Activated T-cell treated with anti-CD3 and anti-CD28 coated beads, Interleukin-2, amount 50 U/mL, for 72 hours (primary cell): Measurements from ENCODE around the gene GABRA5. TPM values are rescaled to one million over a fixed set of nuclear protein-coding genes. Genes with fewer than 3 reads are reported as not detected.

ENCODE experiments used
- ATAC-seq, 2 donors: fragments of 150-1000 bp; cut with Tn5 transposase; replicated peaks in 1 of 2; 2 replicates each; pipeline ENCODE4 v1.10.0; 2021; ENCODE audit warnings: moderate library complexity in 2 of 2, mild to moderate bottlenecking in 1 of 2
- DNase-seq, 2 donors: peaks; one replicate each; pipeline ENCODE4 v3.0.0; 2021 to 2022; ENCODE audit warnings: mixed read lengths in 1 of 2
- H3K27ac Mint-ChIP-seq: one replicate; pipeline ENCODE4 v1.8.0; 2022; ENCODE audit warnings: mild to moderate bottlenecking, moderate library complexity, mixed read lengths
- H3K27me3 Mint-ChIP-seq: one replicate; pipeline ENCODE4 v1.8.0; 2022; ENCODE audit warnings: low read depth, mixed read lengths
- H3K36me3 Mint-ChIP-seq, 2 donors: one replicate each; pipeline ENCODE4 v1.8.0; 2022; ENCODE audit warnings: mixed read lengths in 2 of 2, mild to moderate bottlenecking in 1 of 2; ENCODE audit not compliant: insufficient read depth in 2 of 2
- H3K4me1 Mint-ChIP-seq: one replicate; pipeline ENCODE4 v1.8.0; 2022; ENCODE audit warnings: low read depth, mixed read lengths
- H3K4me3 Mint-ChIP-seq, 2 donors: one replicate each; pipeline ENCODE4 v1.8.0; 2022; ENCODE audit warnings: mild to moderate bottlenecking in 2 of 2, mixed read lengths in 2 of 2, moderate library complexity in 2 of 2
- H3K9me3 Mint-ChIP-seq, 2 donors: one replicate each; pipeline ENCODE4 v1.8.0; 2022; ENCODE audit warnings: mixed read lengths in 2 of 2
- total RNA-seq, 2 donors: library from RNA; stranded (reverse); gene quantifications; one replicate each; pipeline ENCODE4 v1.2.3, GENCODE V29; 2022

GABRA5 gene
- total RNA-seq, 2 donors from 2014 or later = not detected

DNA sequence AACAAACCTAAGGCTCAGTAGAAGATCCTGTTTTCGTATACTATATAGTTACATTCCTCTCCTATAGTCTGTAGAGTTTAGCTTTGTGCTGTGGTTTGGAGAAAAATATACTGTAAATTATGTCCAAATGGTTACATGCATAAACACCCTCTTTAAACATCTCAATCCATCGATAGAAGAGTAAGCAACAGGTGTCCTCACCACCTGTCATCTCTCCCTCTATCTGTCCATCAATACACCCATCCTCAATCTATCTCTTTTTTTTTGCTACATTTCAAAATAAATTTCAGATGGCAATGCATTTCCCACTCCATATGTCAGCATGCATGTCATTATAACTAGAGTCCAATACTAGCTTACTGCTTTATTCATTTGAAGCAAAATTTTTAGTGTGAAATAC, 83.1 kb downstream of the GABRA5 start:
- DNase-seq = no peak
- no peak for ATAC-seq
- Mint-ChIP-seq H3K27ac (no peak overlapping the region), H3K27me3 (no peaks in the 10 kb centered on the region), H3K4me3 (no peak overlapping the region), H3K4me1 (no peaks in the 10 kb centered on the region), H3K9me3 (peaks cover 10 to 13% of the 10 kb centered on the region in 2 donors), H3K36me3 (peaks cover 0 to 1% of the 10 kb centered on the region in 2 donors)

DNA sequence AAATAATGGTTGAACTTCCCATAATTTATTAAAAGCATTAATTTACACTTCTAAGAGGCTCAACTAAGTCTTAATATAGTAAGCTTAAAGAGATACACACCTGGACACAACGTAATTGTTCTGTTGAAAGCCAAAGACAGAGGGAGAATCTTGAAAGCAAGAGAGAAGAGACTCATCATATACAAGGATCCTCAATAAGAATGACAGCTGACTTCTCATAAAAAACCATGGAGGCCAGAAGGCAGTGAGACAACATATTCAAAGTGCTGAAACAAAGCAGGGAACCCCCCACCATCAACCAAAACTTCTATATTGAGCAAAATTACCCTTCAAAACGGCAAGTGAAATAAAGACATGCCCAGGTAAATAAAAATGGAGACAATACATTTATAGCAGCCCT, 87.5 kb downstream of the GABRA5 start:
- Mint-ChIP-seq H3K27me3 (no peaks in the 10 kb centered on the region), H3K36me3 (peaks cover 0 to 1% of the 10 kb centered on the region in 2 donors), H3K27ac (no peak overlapping the region), H3K9me3 (peaks cover 10 to 12% of the 10 kb centered on the region in 2 donors), H3K4me3 (no peak overlapping the region), H3K4me1 (no peaks in the 10 kb centered on the region)
- ATAC-seq (no peak), DNase-seq (no peak)

GRCh38 chr15:26967719-26968269, 100.9 kb downstream of the GABRA5 start:
- H3K9me3 Mint-ChIP-seq = no peaks in the 10 kb centered on the region

DNA sequence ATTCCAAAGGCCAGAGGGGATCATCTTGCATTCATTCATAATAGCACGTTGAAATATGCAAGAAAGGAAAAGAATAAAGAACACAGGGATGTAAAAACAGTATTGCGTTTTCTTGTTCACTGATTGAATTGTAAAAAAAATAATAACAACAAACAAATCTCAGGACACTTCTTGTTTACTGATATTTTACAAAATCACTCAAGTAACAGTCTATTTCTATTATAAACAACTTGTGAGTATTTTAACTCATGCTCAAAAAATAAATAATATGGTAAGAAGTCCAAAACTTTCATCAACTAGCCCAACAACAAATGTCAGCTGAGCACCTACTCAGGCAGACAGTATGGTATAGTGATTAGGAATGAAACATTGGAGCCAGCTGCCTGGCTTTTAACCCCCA, 101.9 kb downstream of the GABRA5 start:
- H3K9me3 Mint-ChIP-seq = no peaks in the 10 kb centered on the region
- no peak for DNase-seq
- peaks cover 12% of the 10 kb centered on the region for H3K27me3 Mint-ChIP-seq
- no peaks in the 10 kb centered on the region for H3K36me3 Mint-ChIP-seq
- H3K4me3 Mint-ChIP-seq = no peak overlapping the region
- no peak for ATAC-seq
- H3K27ac Mint-ChIP-seq = no peak overlapping the region
- no peaks in the 10 kb centered on the region for H3K4me1 Mint-ChIP-seq

More at GRCh38 chr15:26967719-26968269, 100.9 kb downstream of the GABRA5 start:
- DNase-seq (no peak), ATAC-seq (no peak)
- Mint-ChIP-seq H3K27me3 (peaks cover 12% of the 10 kb centered on the region), H3K36me3 (no peaks in the 10 kb centered on the region), H3K27ac (no peak overlapping the region), H3K4me1 (no peaks in the 10 kb centered on the region), H3K4me3 (no peak overlapping the region)

DNA sequence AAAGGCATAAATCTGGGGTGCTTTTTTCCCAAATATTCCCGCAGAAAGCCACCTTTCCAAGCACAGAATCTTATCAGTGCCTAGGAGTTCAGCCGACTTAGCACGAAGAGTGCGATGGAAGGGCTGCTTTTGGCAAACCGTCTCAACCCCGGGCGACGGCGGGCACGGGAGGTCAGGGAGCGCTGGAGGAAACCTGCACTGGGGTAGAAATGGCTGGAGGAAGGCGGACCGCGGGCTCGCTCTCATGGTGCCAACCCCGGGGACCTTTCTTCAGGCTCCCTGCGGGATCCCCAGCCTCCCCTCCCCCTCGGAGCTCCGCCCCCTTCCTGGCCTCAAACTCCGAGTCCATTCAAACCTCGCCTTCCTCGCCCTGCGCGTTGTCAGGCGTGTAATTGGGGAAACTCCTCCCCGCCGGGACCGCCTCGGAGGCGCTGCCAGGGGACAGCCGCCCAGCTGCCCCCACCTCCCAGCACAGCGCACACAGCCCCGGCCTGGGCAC, 103.9 kb downstream of the GABRA5 start, which contains the start of gene GABRG3:
GABRG3 (plus strand) TSS at position 470 of the 499 bp plus-strand sequence.
- DNase-seq (no peak), ATAC-seq (no peak)
- no peak within 1 kb of the TSS for H3K27ac Mint-ChIP-seq
- no peaks in the 10 kb centered on the region for H3K36me3 Mint-ChIP-seq
- no peaks in the 10 kb centered on the region for H3K9me3 Mint-ChIP-seq
- no peaks in the 10 kb centered on the region for H3K4me1 Mint-ChIP-seq
- H3K4me3 Mint-ChIP-seq = no peak within 1 kb of the TSS
- H3K27me3 Mint-ChIP-seq = peaks cover 12% of the 10 kb centered on the region

- DNase-seq (no peak), ATAC-seq (no peak)
- peaks cover 12% of the 10 kb centered on the region for H3K27me3 Mint-ChIP-seq
- H3K9me3 Mint-ChIP-seq = no peaks in the 10 kb centered on the region
- H3K36me3 Mint-ChIP-seq = no peaks in the 10 kb centered on the region
- no peak overlapping the region for H3K27ac Mint-ChIP-seq
- no peak overlapping the region for H3K4me3 Mint-ChIP-seq
- no peaks in the 10 kb centered on the region for H3K4me1 Mint-ChIP-seq
Observed at GRCh38 chr15:26971271-26972018, 104.6 kb downstream of the GABRA5 start.

DNA sequence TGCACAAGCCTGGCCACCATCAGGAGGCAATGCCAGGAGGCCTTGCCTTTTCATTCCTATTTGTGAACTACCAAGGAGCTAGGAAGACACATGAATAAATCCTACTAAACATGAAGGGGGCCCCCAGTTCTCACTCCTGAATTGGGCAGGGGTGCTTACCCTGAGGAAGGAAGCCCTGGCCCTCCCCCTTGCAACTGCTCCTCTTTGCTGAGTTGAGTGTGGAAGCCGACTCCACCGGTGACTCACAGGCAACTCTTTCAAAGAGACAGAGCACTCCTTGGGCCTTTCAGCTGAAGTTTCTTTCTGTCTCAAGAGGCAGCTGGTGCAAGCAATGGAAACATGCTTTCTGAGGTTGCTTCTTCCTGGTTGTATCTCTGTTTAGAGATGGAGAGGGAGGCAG, 105.8 kb downstream of the GABRA5 start:
- H3K4me3 Mint-ChIP-seq = no peak overlapping the region
- H3K27me3 Mint-ChIP-seq = peaks cover 12% of the 10 kb centered on the region
- no peak for DNase-seq
- H3K4me1 Mint-ChIP-seq = no peaks in the 10 kb centered on the region
- no peak for ATAC-seq
- no peaks in the 10 kb centered on the region for H3K9me3 Mint-ChIP-seq
- H3K36me3 Mint-ChIP-seq = peaks cover 0 to 2% of the 10 kb centered on the region in 2 donors
- no peak overlapping the region for H3K27ac Mint-ChIP-seq

GRCh38 chr15:26974120-26974780, 107.4 kb downstream of the GABRA5 start:
- ATAC-seq (no peak), DNase-seq (no peak)
- H3K27ac Mint-ChIP-seq = no peak overlapping the region
- peaks cover 0 to 2% of the 10 kb centered on the region in 2 donors for H3K36me3 Mint-ChIP-seq
- no peak overlapping the region for H3K4me3 Mint-ChIP-seq
- peaks cover 7% of the 10 kb centered on the region for H3K27me3 Mint-ChIP-seq
- no peaks in the 10 kb centered on the region for H3K4me1 Mint-ChIP-seq
- peaks cover 0 to 5% of the 10 kb centered on the region in 2 donors for H3K9me3 Mint-ChIP-seq

GRCh38 chr15:26981492-26981891, 114.6 kb downstream of the GABRA5 start:
- no peak for ATAC-seq
- no peaks in the 10 kb centered on the region for H3K4me1 Mint-ChIP-seq
- H3K27ac Mint-ChIP-seq = no peak overlapping the region
- DNase-seq = no peak
- H3K4me3 Mint-ChIP-seq = no peak overlapping the region
- H3K9me3 Mint-ChIP-seq = peaks cover 0 to 8% of the 10 kb centered on the region in 2 donors
- peaks cover 0 to 2% of the 10 kb centered on the region in 2 donors for H3K36me3 Mint-ChIP-seq
- H3K27me3 Mint-ChIP-seq = no peaks in the 10 kb centered on the region

GRCh38 chr15:26983822-26984221, 117.0 kb downstream of the GABRA5 start:
- Mint-ChIP-seq H3K36me3 (no peaks in the 10 kb centered on the region), H3K27me3 (no peaks in the 10 kb centered on the region), H3K9me3 (peaks cover 2 to 4% of the 10 kb centered on the region in 2 donors), H3K27ac (no peak overlapping the region), H3K4me1 (no peaks in the 10 kb centered on the region), H3K4me3 (no peak overlapping the region)
- DNase-seq (no peak), ATAC-seq (no peak)

GRCh38 chr15:26985050-26985449, 118.2 kb downstream of the GABRA5 start:
- peaks cover 2 to 4% of the 10 kb centered on the region in 2 donors for H3K9me3 Mint-ChIP-seq
- no peak overlapping the region for H3K4me3 Mint-ChIP-seq
- H3K36me3 Mint-ChIP-seq = no peaks in the 10 kb centered on the region
- ATAC-seq = no peak
- no peak for DNase-seq
- no peaks in the 10 kb centered on the region for H3K27me3 Mint-ChIP-seq
- no peaks in the 10 kb centered on the region for H3K4me1 Mint-ChIP-seq
- H3K27ac Mint-ChIP-seq = no peak overlapping the region

DNA sequence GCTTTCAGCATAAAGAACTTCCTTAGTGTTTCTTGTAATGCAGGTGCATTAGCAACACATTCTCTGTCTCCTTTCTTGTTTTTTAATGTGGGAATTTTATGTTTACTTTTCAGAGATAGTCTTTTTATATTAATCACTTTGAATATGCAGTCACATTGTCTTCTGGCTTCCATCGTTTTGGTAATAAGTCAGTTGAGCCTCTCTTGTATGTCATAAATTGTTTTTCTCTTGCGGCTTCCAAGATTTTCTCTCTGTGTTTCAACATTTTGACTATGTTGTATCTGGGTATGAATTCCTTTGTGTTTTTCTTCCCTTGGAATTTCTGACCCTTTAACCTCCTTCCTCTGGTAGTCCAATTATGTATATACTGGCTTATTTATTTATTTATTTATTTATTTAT, 129.4 kb downstream of the GABRA5 start:
- no peak for DNase-seq
- Mint-ChIP-seq H3K9me3 (peaks cover 4 to 20% of the 10 kb centered on the region in 2 donors), H3K27me3 (no peaks in the 10 kb centered on the region), H3K4me1 (no peaks in the 10 kb centered on the region), H3K36me3 (peaks cover 1 to 2% of the 10 kb centered on the region in 2 donors), H3K27ac (no peak overlapping the region), H3K4me3 (no peak overlapping the region)
- no peak for ATAC-seq
